Activated CD4-positive, CD25-positive, alpha-beta regulatory T cell treated with anti-CD3 and anti-CD28 coated beads, Interleukin-2, amount 50 U/mL, for 16 hours (primary cell): ENCODE data around the gene TRAF6.
"Not testable (repeated sequence)": the region's sequence is repeated elsewhere in the genome, so short reads cannot be mapped to it uniquely, and the experiment has no call there.

Source experiments
- DNase-seq: peaks from one replicate; pipeline ENCODE4 v3.0.0-alpha.2; 2020; ENCODE audit warnings: low read depth, low spot score

TRAF6 gene

DNA sequence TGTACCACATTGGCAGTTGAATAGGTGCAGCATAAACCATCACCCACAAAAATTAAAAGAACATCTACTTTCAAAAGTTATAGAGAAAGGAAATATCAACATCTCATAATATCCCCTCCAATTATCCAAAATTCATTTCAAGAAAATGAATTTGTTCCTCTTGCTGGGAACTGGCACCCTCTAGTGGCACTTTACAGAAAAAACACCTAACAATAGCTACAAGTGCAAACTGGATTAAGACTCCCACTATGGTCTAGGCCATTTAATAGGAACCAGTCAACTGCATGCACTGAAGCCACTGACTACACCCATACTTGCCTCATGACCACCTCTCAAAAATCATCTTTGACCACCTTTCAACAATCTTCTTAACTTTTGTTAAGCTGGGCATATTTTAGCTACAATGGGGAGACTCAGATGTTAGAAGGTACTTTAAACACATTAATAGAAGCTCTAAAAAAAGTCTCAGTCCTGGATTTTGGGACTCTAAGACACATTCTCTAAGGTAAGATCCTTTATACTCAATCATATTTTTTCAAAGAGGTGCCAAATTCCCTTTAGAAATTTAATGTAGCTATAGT is 17.3 kb downstream of the TRAF6 start:
- DNase-seq = no peak

DNA sequence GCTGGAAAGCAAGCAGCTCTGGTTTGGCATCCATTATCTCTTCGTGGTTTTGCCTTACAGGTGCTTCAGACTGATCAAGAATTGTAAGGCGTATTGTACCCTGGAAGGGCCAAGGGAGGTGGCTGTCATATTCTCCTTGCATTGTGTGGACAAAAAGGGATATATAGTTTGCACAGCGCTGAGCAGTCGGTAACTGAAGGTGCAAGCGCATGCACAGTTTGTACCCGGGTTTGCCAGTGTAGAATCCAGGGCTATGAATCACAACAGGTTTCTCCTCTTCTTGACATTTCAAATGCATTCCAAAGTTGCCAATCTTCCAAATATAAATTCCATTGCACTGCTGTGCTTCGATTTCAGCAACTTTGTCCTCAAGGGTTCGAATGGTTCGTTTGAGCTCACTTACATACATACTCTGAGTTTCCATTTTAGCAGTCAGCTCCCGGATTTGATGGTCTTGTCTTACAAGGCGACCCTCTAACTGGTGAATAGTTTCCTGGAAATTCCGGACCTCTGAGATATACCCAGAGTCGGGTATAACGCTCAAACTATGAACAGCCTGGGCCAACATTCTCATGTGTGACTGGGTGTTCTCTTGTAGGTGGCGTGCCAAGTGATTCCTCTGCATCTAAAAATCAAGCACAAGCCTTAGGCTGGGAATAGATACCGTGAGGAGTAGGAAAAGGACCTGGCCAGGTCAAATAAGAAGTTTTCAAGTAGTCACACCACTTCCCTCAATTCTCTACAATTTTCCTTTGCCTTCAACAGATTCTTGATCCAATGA is 19.9 kb downstream of the TRAF6 start:
- DNase-seq = no peak

- DNase-seq = no peak
These were observed 22.0 kb downstream of the TRAF6 start for GRCh38 chr11:36488096-36488495.

- DNase-seq = no peak
These were observed 22.5 kb downstream of the TRAF6 start for GRCh38 chr11:36487619-36488018.

GRCh38 chr11:36485298-36486002 is 24.6 kb downstream of the TRAF6 start:
- DNase-seq = no peak

DNA sequence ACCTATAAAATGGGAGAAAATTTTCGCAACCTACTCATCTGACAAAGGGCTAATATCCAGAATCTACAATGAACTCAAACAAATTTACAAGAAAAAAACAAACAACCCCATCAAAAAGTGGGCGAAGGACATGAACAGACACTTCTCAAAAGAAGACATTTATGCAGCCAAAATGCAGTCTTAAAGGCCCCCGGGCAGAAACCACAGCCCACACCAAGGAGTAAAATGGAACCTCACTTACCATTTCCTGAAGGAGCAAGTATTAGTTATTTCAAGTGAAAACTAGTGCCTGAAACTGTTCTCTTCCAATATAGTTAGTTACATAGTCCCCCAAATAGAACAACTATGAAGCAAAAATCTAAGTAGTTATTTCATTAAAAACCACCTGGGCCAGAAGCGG is 27.0 kb downstream of the TRAF6 start:
- not testable (repeated sequence) for DNase-seq

GRCh38 chr11:36480833-36481232 is 29.2 kb downstream of the TRAF6 start:
- DNase-seq = no peak

- no peak for DNase-seq
These were observed 31.3 kb downstream of the TRAF6 start for GRCh38 chr11:36478700-36479329.

DNA sequence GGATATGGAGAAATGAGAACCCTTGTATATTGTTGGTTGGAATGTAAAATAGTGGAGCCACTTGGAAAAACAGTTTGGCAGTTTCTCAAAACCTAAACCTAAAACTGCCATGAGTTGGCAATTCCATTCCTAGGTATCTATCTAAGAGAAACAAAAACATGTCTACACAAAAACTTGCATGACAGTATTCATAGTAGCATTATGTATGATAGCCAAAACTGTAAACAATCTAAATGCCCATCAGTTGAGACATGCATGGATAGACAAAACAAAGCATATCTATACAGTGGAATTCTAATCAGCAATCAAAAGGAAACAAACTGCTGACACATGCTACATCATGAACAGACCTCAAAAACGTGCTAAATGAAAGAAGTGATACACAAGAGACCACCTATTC is 34.9 kb downstream of the TRAF6 start:
- no peak for DNase-seq

- no peak for DNase-seq
These were observed 38.5 kb downstream of the TRAF6 start for GRCh38 chr11:36471577-36471976.

DNA sequence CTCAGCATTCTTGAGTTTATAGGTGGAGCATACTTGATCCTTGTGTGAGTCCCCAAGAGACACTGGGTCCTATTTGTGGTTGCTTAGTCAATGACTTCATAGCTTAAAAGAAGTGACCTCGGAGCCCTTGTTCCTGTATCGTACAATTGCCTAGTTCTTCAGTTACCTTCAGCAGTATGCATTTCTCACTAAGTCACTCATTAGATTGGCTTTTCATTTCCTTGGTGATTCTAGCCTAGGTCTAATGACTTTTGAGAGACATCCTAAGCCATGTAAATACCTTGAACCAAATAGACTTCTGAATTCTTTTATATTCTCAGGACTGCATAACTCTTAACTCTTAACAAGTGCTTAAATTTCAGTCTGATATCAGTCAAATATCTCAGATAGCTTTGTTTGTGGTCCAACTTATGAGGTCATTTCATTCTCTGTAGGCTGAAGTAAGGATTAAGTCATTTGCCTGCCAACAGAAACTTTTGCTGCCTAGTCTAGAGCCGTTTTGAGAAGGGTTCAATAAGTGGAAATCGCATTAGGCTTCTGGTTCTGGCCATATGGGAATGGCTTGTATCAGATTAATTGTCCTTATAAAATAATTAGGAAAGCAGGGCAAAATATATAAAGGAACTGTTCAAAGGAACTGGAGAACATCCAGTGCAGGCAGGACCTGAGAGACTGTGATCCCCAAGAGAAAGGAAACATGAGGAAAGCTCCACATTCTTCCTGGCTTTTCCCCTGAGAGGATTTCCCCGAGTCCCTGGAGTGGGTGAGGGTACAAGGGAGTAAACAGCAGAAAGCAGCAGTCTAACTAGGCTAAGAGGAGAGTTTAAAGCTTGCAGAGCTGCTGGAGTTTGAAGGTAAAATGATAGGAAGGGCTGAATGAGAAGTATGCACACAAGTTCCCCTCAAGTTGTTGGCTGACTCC is 39.9 kb downstream of the TRAF6 start:
- DNase-seq = no peak

DNA sequence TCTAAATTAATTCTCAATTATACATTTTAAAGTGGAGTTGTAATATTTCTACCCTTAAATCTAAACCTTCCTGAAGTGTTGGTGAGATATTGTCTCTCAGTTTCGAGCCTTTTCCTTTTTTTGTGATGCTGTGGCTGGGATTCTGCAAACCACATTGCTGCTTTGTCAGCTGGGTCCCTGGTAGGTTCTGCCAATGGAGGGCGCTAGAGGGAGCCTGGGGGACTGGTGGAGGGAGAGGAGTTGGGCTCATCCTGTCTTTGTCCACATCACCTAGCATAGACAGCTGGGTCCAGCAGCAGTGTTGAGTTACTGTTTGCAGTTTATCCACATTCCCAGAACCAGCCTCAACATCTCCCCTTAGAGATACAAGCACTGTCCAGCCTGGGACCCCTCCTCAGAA is 41.0 kb downstream of the TRAF6 start:
- DNase-seq = no peak

DNA sequence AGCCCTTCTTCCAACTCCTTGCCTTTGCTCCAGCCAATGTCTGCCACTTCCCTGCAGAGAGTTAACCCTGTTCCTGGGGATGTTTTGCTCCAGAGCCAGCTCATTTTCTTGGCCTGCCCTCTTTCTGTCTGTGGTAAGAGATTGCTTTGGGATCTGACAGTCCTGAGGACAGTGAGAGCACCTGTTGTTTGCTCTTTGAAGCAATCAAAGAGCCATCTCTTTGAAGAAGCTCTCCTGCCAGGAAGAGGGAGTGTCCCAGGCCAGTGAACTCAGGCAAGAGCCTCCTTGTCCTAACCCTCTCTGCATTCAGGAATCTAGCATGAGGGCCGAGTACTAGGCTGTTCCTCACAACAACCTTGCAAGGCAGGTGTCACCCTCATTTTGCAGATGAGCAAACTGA is 42.2 kb downstream of the TRAF6 start:
- DNase-seq = no peak

DNA sequence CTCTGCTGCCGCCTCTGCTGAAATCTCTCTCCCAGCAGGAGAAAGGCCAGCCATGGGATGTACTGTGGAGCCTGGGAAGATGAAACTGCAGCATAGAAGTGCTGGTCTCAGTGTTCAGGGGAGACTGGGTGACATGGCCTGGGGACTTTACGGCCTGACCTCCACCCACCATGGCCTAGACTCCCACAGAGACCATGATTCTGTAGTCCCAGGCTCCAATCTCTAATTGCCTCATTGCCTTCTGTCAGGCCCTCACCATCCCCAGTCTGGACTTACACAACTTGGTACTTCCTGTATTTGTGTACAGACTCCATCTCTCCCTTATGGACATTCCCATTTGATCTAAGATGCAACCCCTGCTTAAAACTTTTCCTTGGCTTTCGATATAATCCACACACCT is 43.1 kb downstream of the TRAF6 start:
- no peak for DNase-seq

DNA sequence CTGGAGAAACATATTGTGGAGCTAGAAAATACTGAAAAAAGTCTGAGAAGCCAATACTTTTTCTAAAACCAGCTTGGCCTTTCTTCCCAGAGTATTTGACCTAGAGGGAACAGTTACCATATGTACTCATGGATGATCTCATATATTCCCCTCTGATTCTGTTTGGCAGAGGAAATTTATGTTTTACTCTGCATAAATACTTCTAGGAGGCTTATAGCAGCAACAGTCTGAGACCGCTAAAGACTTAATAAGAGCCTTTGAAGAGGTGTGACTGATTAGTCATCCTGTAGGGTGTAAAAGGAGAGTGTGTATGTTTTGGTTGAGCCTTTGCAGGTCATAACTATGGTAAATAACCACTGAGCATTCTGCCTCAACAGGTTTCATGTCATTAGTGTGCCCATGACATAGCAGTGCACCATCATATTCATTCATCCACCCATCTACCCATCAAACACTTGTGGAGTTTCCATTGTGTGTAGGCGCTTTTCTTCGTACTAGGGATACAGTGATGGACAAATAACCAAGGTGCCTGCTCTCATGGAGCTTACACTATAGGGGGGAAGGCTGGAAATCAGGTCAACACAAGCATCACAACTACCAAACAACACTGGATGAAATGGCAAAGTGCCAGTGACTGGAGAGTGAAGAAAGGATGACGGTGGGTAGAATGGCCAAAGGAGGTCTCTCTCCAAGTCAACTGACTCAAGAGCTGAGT is 44.5 kb downstream of the TRAF6 start:
- DNase-seq = no peak

- DNase-seq = no peak
These were observed 45.4 kb downstream of the TRAF6 start for GRCh38 chr11:36464720-36465119.

- DNase-seq = no peak
These were observed 46.3 kb downstream of the TRAF6 start for GRCh38 chr11:36463781-36464180.

GRCh38 chr11:36462321-36462720 is 47.8 kb downstream of the TRAF6 start:
- no peak for DNase-seq

DNA sequence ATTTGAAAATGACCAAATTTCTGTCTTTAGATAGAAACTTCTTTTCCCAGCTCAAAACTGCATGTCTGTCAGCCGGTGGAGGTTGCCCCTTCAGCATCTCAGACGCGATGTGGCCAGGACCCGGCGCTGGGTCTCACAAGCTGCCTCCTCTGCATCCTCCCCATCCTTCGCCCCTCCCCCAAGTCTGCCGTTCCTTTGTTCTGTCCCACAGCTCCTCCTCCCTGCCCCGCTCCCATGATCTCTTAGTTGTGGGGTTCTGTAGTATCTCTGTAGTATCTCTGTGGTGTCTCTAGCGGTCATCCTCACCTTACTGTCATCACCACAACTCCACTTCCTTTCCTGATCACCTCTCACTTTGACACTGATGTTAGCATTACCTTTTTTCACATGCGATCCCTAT is 49.9 kb downstream of the TRAF6 start:
- DNase-seq = no peak

DNA sequence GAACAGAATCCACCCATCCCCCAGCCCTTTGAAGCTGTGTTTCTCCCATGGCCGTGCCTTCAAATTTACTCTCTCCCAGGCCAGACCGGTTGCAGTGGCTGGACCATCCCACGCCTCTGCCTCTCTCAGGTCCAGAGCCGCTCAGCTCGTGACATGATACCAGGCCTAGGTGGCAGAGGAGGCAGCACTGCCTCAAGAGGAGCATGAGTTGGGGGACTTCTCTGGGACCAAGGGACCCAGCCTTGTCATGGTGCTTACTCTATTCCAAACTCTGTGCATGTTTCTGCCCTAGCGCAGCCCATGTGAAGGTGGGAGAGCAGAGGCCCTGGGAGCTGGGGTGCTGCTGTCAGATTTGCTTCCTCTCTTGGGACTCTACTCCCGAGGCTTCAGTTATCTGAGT is 51.0 kb downstream of the TRAF6 start:
- DNase-seq = no peak
